GM18873 (cell line): Measurements from ENCODE around the gene ZNF516.

Experiments
- ATAC-seq: cut with Tn5 transposase; IDR thresholded peaks from one replicate; pipeline ENCODE4 v1.9.1; 2021; ENCODE audit warnings: mild to moderate bottlenecking, moderate library complexity, moderate number of reproducible peaks; ENCODE audit not compliant: unreplicated experiment, low FRiP score

The ZNF516 gene

GRCh38 chr18:76472829-76473228, 22.2 kb downstream of the ZNF516 start:
- no peak for ATAC-seq

GRCh38 chr18:76471593-76471992, 23.4 kb downstream of the ZNF516 start:
- no peak for ATAC-seq

- no peak for ATAC-seq
These were observed 26.4 kb downstream of the ZNF516 start for GRCh38 chr18:76468345-76469304.

- no peak for ATAC-seq
These were observed 27.5 kb downstream of the ZNF516 start for GRCh38 chr18:76467371-76468190.

GRCh38 chr18:76466410-76466991, 28.5 kb downstream of the ZNF516 start:
- ATAC-seq: no peak

GRCh38 chr18:76465630-76466409, 29.2 kb downstream of the ZNF516 start:
- no peak for ATAC-seq

- ATAC-seq: no peak
These were observed 30.5 kb downstream of the ZNF516 start for GRCh38 chr18:76464281-76465259.

GRCh38 chr18:76463872-76464271, 31.2 kb downstream of the ZNF516 start:
- ATAC-seq: no peak

- no peak for ATAC-seq
These were observed 31.7 kb downstream of the ZNF516 start for GRCh38 chr18:76463358-76463757.

- no peak for ATAC-seq
These were observed 32.7 kb downstream of the ZNF516 start for GRCh38 chr18:76462326-76462694.

GRCh38 chr18:76461692-76462325, 33.2 kb downstream of the ZNF516 start:
- ATAC-seq: no peak

- ATAC-seq: no peak
These were observed 33.9 kb downstream of the ZNF516 start for GRCh38 chr18:76461148-76461547.

GRCh38 chr18:76460482-76460881, 34.6 kb downstream of the ZNF516 start:
- no peak for ATAC-seq

- no peak for ATAC-seq
These were observed 35.2 kb downstream of the ZNF516 start for GRCh38 chr18:76459687-76460350.

- ATAC-seq: no peak
These were observed 35.7 kb downstream of the ZNF516 start for GRCh38 chr18:76459312-76459686.

- no peak for ATAC-seq
These were observed 36.3 kb downstream of the ZNF516 start for GRCh38 chr18:76458522-76459311.

- ATAC-seq: no peak
These were observed 37.1 kb downstream of the ZNF516 start for GRCh38 chr18:76457957-76458356.
